ENCODE results near the gene LENEP.

DNA sequence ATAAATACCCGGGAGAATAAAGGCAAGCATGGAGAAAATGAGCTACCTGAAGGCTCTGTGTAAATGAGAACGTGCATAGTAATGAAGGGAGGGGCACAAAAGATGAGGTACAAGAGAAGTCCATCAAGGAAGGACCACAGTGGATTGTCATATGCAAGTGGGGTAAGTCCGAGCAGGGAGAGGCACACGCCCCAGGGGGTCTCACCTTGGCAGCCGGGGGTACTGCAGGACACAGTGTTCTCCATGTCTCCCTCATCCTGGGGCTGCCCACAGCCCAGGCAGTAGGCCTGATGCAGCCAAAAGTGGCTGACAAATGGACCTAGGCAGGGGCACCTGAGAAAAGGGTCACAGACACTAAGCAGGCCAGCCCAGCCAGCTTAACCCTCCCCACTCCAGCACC, 30.2 kb downstream of the LENEP start:
- TF ChIP-seq YY1 (IDR thresholded peaks at IDR 0.05; ENCODE audit: extremely low read depth, insufficient replicate concordance, low read depth, low read length) (no peak), JUND (IDR thresholded peaks at IDR 0.05) (no peak), EGR1 (IDR thresholded peaks at IDR 0.05; ENCODE audit: low read depth) (no peak)
- TF ChIP-seq, protein P1, sequence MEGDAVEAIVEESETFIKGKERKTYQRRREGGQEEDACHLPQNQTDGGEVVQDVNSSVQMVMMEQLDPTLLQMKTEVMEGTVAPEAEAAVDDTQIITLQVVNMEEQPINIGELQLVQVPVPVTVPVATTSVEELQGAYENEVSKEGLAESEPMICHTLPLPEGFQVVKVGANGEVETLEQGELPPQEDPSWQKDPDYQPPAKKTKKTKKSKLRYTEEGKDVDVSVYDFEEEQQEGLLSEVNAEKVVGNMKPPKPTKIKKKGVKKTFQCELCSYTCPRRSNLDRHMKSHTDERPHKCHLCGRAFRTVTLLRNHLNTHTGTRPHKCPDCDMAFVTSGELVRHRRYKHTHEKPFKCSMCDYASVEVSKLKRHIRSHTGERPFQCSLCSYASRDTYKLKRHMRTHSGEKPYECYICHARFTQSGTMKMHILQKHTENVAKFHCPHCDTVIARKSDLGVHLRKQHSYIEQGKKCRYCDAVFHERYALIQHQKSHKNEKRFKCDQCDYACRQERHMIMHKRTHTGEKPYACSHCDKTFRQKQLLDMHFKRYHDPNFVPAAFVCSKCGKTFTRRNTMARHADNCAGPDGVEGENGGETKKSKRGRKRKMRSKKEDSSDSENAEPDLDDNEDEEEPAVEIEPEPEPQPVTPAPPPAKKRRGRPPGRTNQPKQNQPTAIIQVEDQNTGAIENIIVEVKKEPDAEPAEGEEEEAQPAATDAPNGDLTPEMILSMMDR (IDR thresholded peaks at IDR 0.05 in 2 of 3, conservative IDR thresholded peaks at IDR 0.05 in 1 of 3; ENCODE audit: borderline replicate concordance in 1 of 3, insufficient read depth in 1 of 3, low read depth in 2 of 3, low read length in 2 of 3) = no peak
- TF ChIP-seq, protein P2, sequence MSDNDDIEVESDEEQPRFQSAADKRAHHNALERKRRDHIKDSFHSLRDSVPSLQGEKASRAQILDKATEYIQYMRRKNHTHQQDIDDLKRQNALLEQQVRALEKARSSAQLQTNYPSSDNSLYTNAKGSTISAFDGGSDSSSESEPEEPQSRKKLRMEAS (IDR thresholded peaks at IDR 0.05) = no peak

Measured in HCT116 (cell line).